ENCODE results near the gene ZNF438.
"Not testable (repeated sequence)": the region's sequence is repeated elsewhere in the genome, so short reads cannot be mapped to it uniquely, and the experiment has no call there.

The ZNF438 gene

GRCh38 chr10:30990971-30991646 lies 40.6 kb downstream of the ZNF438 start:
- H3K4me1 Mint-ChIP-seq (ENCODE audit: low read depth) = peaks cover 4% of the 10 kb centered on the region
- peaks cover 18% of the 10 kb centered on the region for H3K36me3 Mint-ChIP-seq
- no peak overlapping the region for H3K4me3 Mint-ChIP-seq
- H3K27me3 Mint-ChIP-seq = no peaks in the 10 kb centered on the region
- peaks cover 10% of the 10 kb centered on the region for H3K9me3 Mint-ChIP-seq (ENCODE audit: low read depth)
- no peak overlapping the region for H3K27ac Mint-ChIP-seq

DNA sequence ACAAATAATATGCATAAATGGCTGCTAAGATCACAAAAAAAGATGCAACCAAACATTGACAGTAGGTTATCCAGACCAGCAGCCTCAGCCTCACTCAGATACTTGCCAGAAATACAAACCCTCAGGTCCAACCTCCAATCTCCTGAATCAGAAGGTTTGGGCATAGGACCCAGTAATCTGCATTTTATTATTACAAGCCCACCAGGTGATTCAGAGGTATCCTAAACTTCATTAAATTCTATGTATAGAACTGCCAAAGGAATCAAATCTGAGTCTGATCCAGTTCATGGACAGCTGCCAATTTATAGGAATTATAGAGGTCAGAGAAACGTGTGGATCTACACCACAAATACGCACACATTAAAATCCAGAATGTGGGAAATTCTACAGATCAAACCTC lies 41.3 kb downstream of the ZNF438 start:
- Mint-ChIP-seq H3K27me3 (no peaks in the 10 kb centered on the region), H3K36me3 (peaks cover 14% of the 10 kb centered on the region), H3K27ac (no peak overlapping the region), H3K4me1 (ENCODE audit: low read depth) (peaks cover 5% of the 10 kb centered on the region), H3K9me3 (ENCODE audit: low read depth) (peaks cover 5% of the 10 kb centered on the region), H3K4me3 (no peak overlapping the region)

DNA sequence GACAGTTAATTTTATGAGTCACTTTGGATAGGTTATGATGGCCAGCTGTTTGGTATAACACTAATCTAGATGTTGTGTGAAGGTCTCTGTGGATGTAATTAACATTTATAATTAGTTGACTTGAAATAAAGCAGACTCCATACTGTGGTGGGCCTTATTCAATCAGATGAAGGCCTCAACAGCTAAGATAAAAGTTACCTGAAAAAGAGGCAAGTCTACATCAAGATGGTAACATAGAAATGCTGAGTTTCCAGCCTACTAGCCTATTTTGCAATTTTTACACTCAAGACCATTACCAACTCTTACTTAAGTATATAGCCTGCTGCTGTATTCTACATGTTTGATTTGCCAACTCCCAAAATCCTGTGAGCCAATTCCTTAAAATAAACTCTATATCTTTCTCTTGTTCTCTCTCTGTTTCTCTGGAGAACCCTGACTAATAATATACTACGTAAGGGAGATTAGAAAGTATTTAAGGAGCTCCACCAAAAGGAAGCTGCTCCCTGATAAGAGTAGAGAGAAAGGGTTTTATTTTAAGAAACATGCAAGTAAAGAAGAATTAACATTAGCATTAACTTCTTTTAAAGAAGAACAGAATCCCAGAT lies 42.7 kb downstream of the ZNF438 start:
- no peaks in the 10 kb centered on the region for H3K27me3 Mint-ChIP-seq
- H3K4me3 Mint-ChIP-seq = no peak overlapping the region
- H3K36me3 Mint-ChIP-seq = peaks cover 4% of the 10 kb centered on the region
- H3K9me3 Mint-ChIP-seq (ENCODE audit: low read depth) = no peaks in the 10 kb centered on the region
- peaks cover 5% of the 10 kb centered on the region for H3K4me1 Mint-ChIP-seq (ENCODE audit: low read depth)
- no peak overlapping the region for H3K27ac Mint-ChIP-seq

DNA sequence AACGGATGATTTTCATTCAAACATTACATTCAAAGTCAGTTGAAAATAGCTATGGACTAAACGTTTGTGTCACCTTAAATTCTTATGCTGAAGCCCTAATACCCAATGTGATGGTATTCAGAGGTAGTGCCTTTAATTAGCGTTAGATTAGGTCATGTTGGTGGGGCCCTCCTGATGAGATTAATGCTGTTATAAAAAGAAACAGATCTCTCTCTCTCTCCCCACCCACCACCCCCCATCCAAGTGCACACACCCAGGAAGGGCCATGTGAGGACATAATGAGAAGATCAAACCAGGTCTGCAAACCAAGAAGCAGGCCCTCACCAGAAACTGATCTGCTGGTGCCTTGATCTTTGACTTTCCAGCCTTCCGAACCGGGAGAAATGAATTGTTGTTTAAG lies 44.2 kb downstream of the ZNF438 start:
- Mint-ChIP-seq H3K27me3 (no peaks in the 10 kb centered on the region), H3K27ac (no peak overlapping the region)

GRCh38 chr10:30986053-30986555 lies 45.6 kb downstream of the ZNF438 start:
- Mint-ChIP-seq H3K27ac (no peak overlapping the region), H3K4me1 (ENCODE audit: low read depth) (peaks cover 5% of the 10 kb centered on the region), H3K4me3 (no peak overlapping the region)

More for the DNA sequence above, 44.2 kb downstream of the ZNF438 start:
- no peaks in the 10 kb centered on the region for H3K9me3 Mint-ChIP-seq (ENCODE audit: low read depth)
- no peak overlapping the region for H3K4me3 Mint-ChIP-seq
- H3K36me3 Mint-ChIP-seq = peaks cover 8% of the 10 kb centered on the region
- peaks cover 5% of the 10 kb centered on the region for H3K4me1 Mint-ChIP-seq (ENCODE audit: low read depth)

GRCh38 chr10:30985512-30985911 lies 46.2 kb downstream of the ZNF438 start:
- Mint-ChIP-seq H3K9me3 (ENCODE audit: low read depth) (no peaks in the 10 kb centered on the region), H3K27ac (no peak overlapping the region), H3K27me3 (no peaks in the 10 kb centered on the region), H3K4me3 (no peak overlapping the region), H3K4me1 (ENCODE audit: low read depth) (peaks cover 5% of the 10 kb centered on the region), H3K36me3 (peaks cover 9% of the 10 kb centered on the region)

More at GRCh38 chr10:30986053-30986555, 45.6 kb downstream of the ZNF438 start:
- Mint-ChIP-seq H3K9me3 (ENCODE audit: low read depth) (no peaks in the 10 kb centered on the region), H3K27me3 (no peaks in the 10 kb centered on the region), H3K36me3 (peaks cover 8% of the 10 kb centered on the region)

GRCh38 chr10:30984563-30985328 lies 46.9 kb downstream of the ZNF438 start:
- H3K36me3 Mint-ChIP-seq = peaks cover 16% of the 10 kb centered on the region
- peaks cover 3% of the 10 kb centered on the region for H3K9me3 Mint-ChIP-seq (ENCODE audit: low read depth)
- H3K4me3 Mint-ChIP-seq = no peak overlapping the region
- H3K27ac Mint-ChIP-seq = no peak overlapping the region
- H3K4me1 Mint-ChIP-seq (ENCODE audit: low read depth) = peaks cover 5% of the 10 kb centered on the region
- no peaks in the 10 kb centered on the region for H3K27me3 Mint-ChIP-seq

DNA sequence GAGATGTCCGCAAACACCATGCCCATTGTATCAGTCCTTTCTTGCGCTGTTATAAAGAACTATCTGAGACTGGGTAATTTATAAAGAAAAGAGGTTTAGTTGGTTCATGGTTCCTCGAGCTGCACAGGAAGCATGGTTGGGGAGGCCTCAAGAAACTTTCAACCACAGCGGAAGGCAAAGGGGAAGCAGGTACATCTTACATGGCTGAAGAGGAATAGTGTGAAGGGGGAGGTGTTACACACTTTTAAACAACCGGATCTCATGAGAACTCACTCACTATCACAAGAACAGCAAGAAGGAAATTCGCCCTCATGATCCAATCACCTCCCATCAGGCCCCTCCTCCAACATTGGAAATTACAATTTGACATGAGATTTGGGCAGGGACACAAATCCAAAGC lies 48.5 kb downstream of the ZNF438 start:
- H3K4me1 Mint-ChIP-seq (ENCODE audit: low read depth); H3K9me3 Mint-ChIP-seq (ENCODE audit: low read depth); H3K27ac Mint-ChIP-seq; H3K4me3 Mint-ChIP-seq; H3K27me3 Mint-ChIP-seq: not testable (repeated sequence)
- H3K36me3 Mint-ChIP-seq = peaks cover 24% of the 10 kb centered on the region

DNA sequence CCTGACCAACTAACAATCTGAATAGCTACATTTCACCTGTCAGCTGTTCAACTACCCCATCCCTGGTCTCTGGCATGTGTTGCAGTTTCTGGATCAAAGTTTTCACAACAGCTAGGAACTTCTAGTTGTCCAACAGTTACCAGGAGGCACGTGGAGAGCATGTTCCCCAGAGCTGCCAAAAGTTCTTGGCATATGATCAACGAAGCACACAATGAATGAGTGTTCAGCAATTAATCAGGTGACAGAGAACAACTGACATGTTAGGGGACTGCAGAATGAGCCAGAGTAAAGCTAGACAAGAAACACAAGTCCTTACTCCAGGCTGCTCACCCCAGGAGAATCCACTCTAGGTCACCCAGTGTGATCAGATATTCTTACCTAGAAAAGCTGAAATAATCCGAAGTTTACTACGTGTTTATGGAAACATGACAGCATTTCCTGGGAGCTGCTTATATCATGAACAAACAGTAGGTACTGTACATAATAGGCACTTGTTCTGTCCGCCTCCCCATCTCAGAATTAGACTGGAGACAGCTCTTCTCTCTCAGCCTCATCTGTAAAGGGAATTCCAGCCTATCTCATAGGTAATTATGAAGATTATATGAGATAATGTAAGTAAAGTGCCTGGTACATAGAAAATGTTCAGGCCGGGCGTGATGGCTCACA lies 50.6 kb downstream of the ZNF438 start:
- Mint-ChIP-seq H3K4me1 (ENCODE audit: low read depth) (peaks cover 2% of the 10 kb centered on the region), H3K27me3 (no peaks in the 10 kb centered on the region), H3K9me3 (ENCODE audit: low read depth) (peaks cover 6% of the 10 kb centered on the region), H3K4me3 (no peak overlapping the region), H3K27ac (no peak overlapping the region), H3K36me3 (peaks cover 22% of the 10 kb centered on the region)

DNA sequence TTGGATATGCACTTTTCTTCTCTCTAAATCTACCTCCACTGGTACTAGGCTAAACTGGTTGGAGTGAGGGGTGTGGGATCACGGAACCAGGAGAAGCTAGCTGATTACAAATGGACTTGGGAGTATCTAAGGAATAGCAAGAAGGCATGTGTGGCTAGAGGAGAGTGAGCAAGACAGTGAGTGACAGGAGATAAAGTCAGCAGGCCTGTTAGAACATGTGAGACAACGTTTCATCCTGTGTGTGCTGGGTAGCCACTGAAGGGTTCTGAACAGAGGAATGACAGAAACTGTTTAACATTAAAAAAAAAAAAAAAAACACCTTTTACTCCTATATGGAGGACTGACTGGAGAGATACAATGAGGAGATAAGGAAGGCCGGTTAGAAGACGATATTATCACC lies 51.7 kb downstream of the ZNF438 start:
- no peak overlapping the region for H3K27ac Mint-ChIP-seq

DNA sequence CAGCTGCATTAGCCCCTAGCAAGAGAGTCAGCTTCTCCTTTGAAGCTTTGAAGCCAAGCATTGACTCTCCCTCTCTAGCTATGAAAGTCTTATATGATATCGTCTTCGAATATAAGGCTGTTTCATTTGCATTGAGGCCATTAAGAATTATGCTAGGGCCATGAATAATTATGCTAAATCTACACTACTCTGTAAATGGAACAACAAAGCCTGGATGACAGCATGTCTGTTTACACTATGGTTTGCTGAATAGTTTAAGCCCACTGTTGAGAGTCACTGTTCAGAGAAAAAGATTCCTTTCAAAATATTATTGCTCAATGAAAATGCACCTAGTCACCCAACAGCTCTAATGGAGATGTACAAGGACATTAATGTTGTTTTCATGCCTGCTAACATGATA lies 52.8 kb downstream of the ZNF438 start:
- Mint-ChIP-seq H3K36me3 (peaks cover 21% of the 10 kb centered on the region), H3K27me3 (no peaks in the 10 kb centered on the region), H3K27ac (no peak overlapping the region), H3K9me3 (ENCODE audit: low read depth) (peaks cover 6% of the 10 kb centered on the region), H3K4me1 (ENCODE audit: low read depth) (no peaks in the 10 kb centered on the region), H3K4me3 (no peak overlapping the region)

More for the DNA sequence above, 51.7 kb downstream of the ZNF438 start:
- Mint-ChIP-seq H3K36me3 (peaks cover 21% of the 10 kb centered on the region), H3K4me1 (ENCODE audit: low read depth) (no peaks in the 10 kb centered on the region), H3K9me3 (ENCODE audit: low read depth) (peaks cover 6% of the 10 kb centered on the region), H3K27me3 (no peaks in the 10 kb centered on the region), H3K4me3 (no peak overlapping the region)

- Mint-ChIP-seq H3K36me3 (peaks cover 17% of the 10 kb centered on the region), H3K9me3 (ENCODE audit: low read depth) (peaks cover 6% of the 10 kb centered on the region), H3K4me3 (no peak overlapping the region), H3K27me3 (no peaks in the 10 kb centered on the region), H3K4me1 (ENCODE audit: low read depth) (no peaks in the 10 kb centered on the region), H3K27ac (no peak overlapping the region)
Measured at GRCh38 chr10:30977385-30977784, 54.3 kb downstream of the ZNF438 start.

DNA sequence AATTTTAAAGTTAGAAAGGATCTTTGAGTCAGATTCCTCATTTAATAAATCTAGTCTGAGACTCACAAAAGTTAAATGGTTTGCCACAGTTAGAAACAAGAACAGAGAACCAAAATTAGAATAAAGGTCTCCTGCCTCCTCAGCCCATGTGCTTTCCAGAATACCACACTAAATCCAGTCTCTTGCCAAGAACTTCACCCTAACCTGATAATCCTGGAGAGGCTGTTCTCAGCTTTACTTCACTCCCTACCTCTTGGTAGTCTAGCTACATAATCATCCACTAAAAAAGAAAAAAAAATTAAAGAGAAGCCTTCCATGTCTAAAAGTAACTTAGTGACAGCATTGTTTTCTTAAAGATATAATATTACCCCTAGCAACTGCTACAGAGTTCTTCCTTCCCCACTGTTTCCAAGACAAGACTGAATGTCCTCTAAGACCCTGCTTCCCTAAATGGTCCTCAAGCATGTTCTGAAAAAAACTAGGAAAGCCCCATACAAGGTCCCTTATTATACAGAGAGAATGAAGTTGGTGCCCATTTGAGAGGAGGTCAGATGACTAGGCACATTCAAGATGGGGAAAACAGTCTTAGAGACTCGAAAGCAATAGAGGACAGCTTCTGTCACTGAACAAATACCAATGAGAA lies 56.8 kb downstream of the ZNF438 start:
- peaks cover 5% of the 10 kb centered on the region for H3K9me3 Mint-ChIP-seq (ENCODE audit: low read depth)
- H3K4me1 Mint-ChIP-seq (ENCODE audit: low read depth) = no peaks in the 10 kb centered on the region
- H3K27ac Mint-ChIP-seq = no peak overlapping the region
- peaks cover 11% of the 10 kb centered on the region for H3K36me3 Mint-ChIP-seq
- no peak overlapping the region for H3K4me3 Mint-ChIP-seq
- no peaks in the 10 kb centered on the region for H3K27me3 Mint-ChIP-seq

DNA sequence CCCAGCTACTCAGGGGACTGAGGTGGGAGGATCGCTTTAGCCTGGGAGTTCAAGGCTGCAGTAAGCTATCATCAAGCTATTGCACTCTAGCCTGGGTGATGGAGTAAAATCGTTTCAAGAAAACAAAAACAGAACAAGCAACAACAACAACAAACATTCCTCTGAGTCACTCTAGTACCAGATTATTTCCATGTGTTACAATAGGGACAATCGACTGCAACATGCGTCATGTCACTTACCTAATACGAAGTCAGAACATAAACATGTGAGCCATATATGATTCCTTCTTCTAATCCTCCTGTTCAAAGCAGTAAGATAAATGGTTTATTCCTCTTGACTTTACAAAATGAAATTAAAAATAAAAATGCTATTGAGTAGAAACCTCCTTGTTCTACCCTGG lies 57.3 kb downstream of the ZNF438 start:
- Mint-ChIP-seq H3K4me3 (no peak overlapping the region), H3K9me3 (ENCODE audit: low read depth) (no peaks in the 10 kb centered on the region), H3K27ac (no peak overlapping the region), H3K4me1 (ENCODE audit: low read depth) (no peaks in the 10 kb centered on the region), H3K27me3 (no peaks in the 10 kb centered on the region), H3K36me3 (peaks cover 6% of the 10 kb centered on the region)
